IPS DF 4.7 (cell line): ENCODE results near the gene UGT1A8.

Source experiments
- DNase-seq: peaks from one replicate; pipeline ENCODE4 v3.0.0-alpha.2; 2013; ENCODE audit warnings: low spot score; ENCODE audit errors: extremely low read depth

UGT1A8 gene

GRCh38 chr2:233761040-233761769 lies 143.8 kb downstream of the UGT1A8 start:
- no peak for DNase-seq

- DNase-seq: no peak
Observed at GRCh38 chr2:233764264-233764663, 146.8 kb downstream of the UGT1A8 start.

GRCh38 chr2:233764761-233765160 lies 147.3 kb downstream of the UGT1A8 start:
- no peak for DNase-seq

- DNase-seq: no peak
Observed at GRCh38 chr2:233766416-233766815, 149.0 kb downstream of the UGT1A8 start.

- no peak for DNase-seq
Observed at GRCh38 chr2:233768076-233768475, 150.6 kb downstream of the UGT1A8 start.

GRCh38 chr2:233769260-233769659 lies 151.8 kb downstream of the UGT1A8 start:
- no peak for DNase-seq

- DNase-seq: no peak
Observed at GRCh38 chr2:233772153-233772552, 154.7 kb downstream of the UGT1A8 start.

GRCh38 chr2:233772583-233772982 lies 155.2 kb downstream of the UGT1A8 start:
- no peak for DNase-seq

GRCh38 chr2:233773854-233774253 lies 156.4 kb downstream of the UGT1A8 start:
- DNase-seq: no peak

- no peak for DNase-seq
Observed at GRCh38 chr2:233775414-233775813, 158.0 kb downstream of the UGT1A8 start.

GRCh38 chr2:233778030-233778429 lies 160.6 kb downstream of the UGT1A8 start, which contains the start of gene MROH2A:
Gene MROH2A, plus strand, starts transcription at chr2:233778330. Its CDS starts 1,029 bp downstream, at chr2:233779359.
- no peak for DNase-seq

- DNase-seq: no peak
Observed at GRCh38 chr2:233779722-233780121, 162.3 kb downstream of the UGT1A8 start.

- no peak for DNase-seq
Observed at GRCh38 chr2:233780771-233781170, 163.3 kb downstream of the UGT1A8 start.

- DNase-seq: no peak
Observed at GRCh38 chr2:233789554-233789953, 172.1 kb downstream of the UGT1A8 start.

GRCh38 chr2:233791151-233791882 lies 173.9 kb downstream of the UGT1A8 start:
- no peak for DNase-seq

GRCh38 chr2:233791883-233792329 lies 174.5 kb downstream of the UGT1A8 start:
- DNase-seq: no peak

GRCh38 chr2:233792720-233793119 lies 175.3 kb downstream of the UGT1A8 start:
- no peak for DNase-seq

GRCh38 chr2:233793465-233794127 lies 176.2 kb downstream of the UGT1A8 start:
- no peak for DNase-seq

GRCh38 chr2:233794128-233794658 lies 176.8 kb downstream of the UGT1A8 start:
- no peak for DNase-seq

GRCh38 chr2:233795735-233796171 lies 178.3 kb downstream of the UGT1A8 start:
- DNase-seq: no peak

- no peak for DNase-seq
Observed at GRCh38 chr2:233796254-233796653, 178.8 kb downstream of the UGT1A8 start.
